Neural progenitor cell (in vitro differentiated cells): ENCODE results near the gene TRMT6.

ENCODE experiments used
- CTCF ChIP-seq: fragments of 200-600 bp; sonication (generic); IDR thresholded peaks from 2 replicates; pipeline ENCODE4 v1.5.1; 2017; ENCODE audit warnings: antibody characterized with exemption, mild to moderate bottlenecking
- EZH2 ChIP-seq: fragments of 200-600 bp; sonication (generic); IDR thresholded peaks from 2 replicates; pipeline ENCODE4 v1.6.1; 2017; ENCODE audit warnings: antibody characterized with exemption, mild to moderate bottlenecking, moderate library complexity

- TF ChIP-seq EZH2 (no peak), CTCF (no peak)
These were observed 40.1 kb downstream of the TRMT6 start for GRCh38 chr20:5910186-5910585.
